Central memory CD4-positive, alpha-beta T cell (primary cell): Measurements from ENCODE around the gene TRIM56.
"Not testable (repeated sequence)": the region's sequence is repeated elsewhere in the genome, so short reads cannot be mapped to it uniquely, and the experiment has no call there.

ENCODE experiments used
- DNase-seq: peaks from one replicate; pipeline ENCODE4 v3.0.0; 2022

The TRIM56 gene

GRCh38 chr7:101092266-101092905 is 7.1 kb downstream of the TRIM56 start:
- DNase-seq = not testable (repeated sequence)

- DNase-seq = no peak
Observed at GRCh38 chr7:101093906-101094305, 8.6 kb downstream of the TRIM56 start.

GRCh38 chr7:101094376-101094775 is 9.1 kb downstream of the TRIM56 start:
- DNase-seq = no peak

GRCh38 chr7:101094791-101095375 is 9.6 kb downstream of the TRIM56 start:
- DNase-seq = no peak

GRCh38 chr7:101096331-101096956 is 11.2 kb downstream of the TRIM56 start:
- DNase-seq = no peak

- DNase-seq = no peak
Observed at GRCh38 chr7:101096957-101097347, 11.7 kb downstream of the TRIM56 start.

GRCh38 chr7:101097561-101097960 is 12.3 kb downstream of the TRIM56 start:
- no peak for DNase-seq

GRCh38 chr7:101099969-101100781 is 14.9 kb downstream of the TRIM56 start:
- DNase-seq = no peak

- no peak for DNase-seq
Observed at GRCh38 chr7:101100858-101101847, 15.9 kb downstream of the TRIM56 start.

GRCh38 chr7:101102026-101102425 is 16.7 kb downstream of the TRIM56 start:
- no peak for DNase-seq

GRCh38 chr7:101103701-101104100 is 18.4 kb downstream of the TRIM56 start:
- DNase-seq = not testable (repeated sequence)

GRCh38 chr7:101104193-101104713 is 19.0 kb downstream of the TRIM56 start:
- DNase-seq = no peak

GRCh38 chr7:101104799-101105198 is 19.5 kb downstream of the TRIM56 start:
- DNase-seq = no peak

- not testable (repeated sequence) for DNase-seq
Observed at GRCh38 chr7:101105248-101105647, 20.0 kb downstream of the TRIM56 start.

GRCh38 chr7:101106386-101106785 is 21.1 kb downstream of the TRIM56 start:
- DNase-seq = no peak

GRCh38 chr7:101108330-101108857 is 23.1 kb downstream of the TRIM56 start:
- DNase-seq = no peak

- no peak for DNase-seq
Observed at GRCh38 chr7:101108961-101109360, 23.7 kb downstream of the TRIM56 start.

- DNase-seq = no peak
Observed at GRCh38 chr7:101109368-101109767, 24.1 kb downstream of the TRIM56 start.

- no peak for DNase-seq
Observed at GRCh38 chr7:101111261-101111660, 26.0 kb downstream of the TRIM56 start.

GRCh38 chr7:101112233-101112632 is 27.0 kb downstream of the TRIM56 start:
- no peak for DNase-seq

GRCh38 chr7:101113140-101113539 is 27.9 kb downstream of the TRIM56 start:
- not testable (repeated sequence) for DNase-seq

GRCh38 chr7:101113836-101114235 is 28.6 kb downstream of the TRIM56 start:
- no peak for DNase-seq
